Activated naive CD4-positive, alpha-beta T cell treated with anti-CD3 and anti-CD28 coated beads for 36 hours (primary cell): ENCODE results near the gene RPL12. TPM values are rescaled to one million over a fixed set of nuclear protein-coding genes. Genes with fewer than 3 reads are reported as not detected.

Experiments
- CTCF ChIA-PET: fragments of 350-600 bp; sonication (Branson Sonifier 250); formaldehyde crosslinking; loops from one replicate; lab custom pipeline; 2021; ENCODE audit warnings: antibody characterized with exemption; lab: Charles Lee
- DNase-seq: peaks from one replicate; pipeline ENCODE4 v3.0.0-alpha.2; 2020
- H3K27ac Mint-ChIP-seq: one replicate; pipeline ENCODE4 v1.8.0; 2021; ENCODE audit warnings: mild to moderate bottlenecking, mixed read lengths
- H3K27me3 Mint-ChIP-seq: one replicate; pipeline ENCODE4 v1.8.0; 2021; ENCODE audit warnings: low read depth, mixed read lengths
- H3K36me3 Mint-ChIP-seq: one replicate; pipeline ENCODE4 v1.8.0; 2021; ENCODE audit warnings: low read depth, mixed read lengths
- H3K4me1 Mint-ChIP-seq: one replicate; pipeline ENCODE4 v1.8.0; 2021; ENCODE audit warnings: low read depth, mixed read lengths
- H3K4me3 Mint-ChIP-seq: one replicate; pipeline ENCODE4 v1.8.0; 2021; ENCODE audit warnings: mild to moderate bottlenecking, moderate library complexity, mixed read lengths
- H3K9me3 Mint-ChIP-seq: one replicate; pipeline ENCODE4 v1.8.0; 2021; ENCODE audit warnings: mixed read lengths
- intact Hi-C: fragments of 100-400 bp; cut with micrococcal nuclease; formaldehyde crosslinking; loops from one replicate; pipeline ENCODE4 v1.15.1; 2023
- total RNA-seq, 2 experiments: library from RNA; stranded (reverse); gene quantifications; one replicate each; pipeline ENCODE4 v1.2.3, GENCODE V29; 2021

RPL12 gene
- total RNA-seq, result 1,000 to 10,000 TPM; 3,038 to 3,119 TPM

- H3K9me3 Mint-ChIP-seq, result peaks cover 2% of the 10 kb centered on the region
- H3K4me3 Mint-ChIP-seq, result peak within 1 kb of the TSS; percentile 89
- peak; percentile 97 for DNase-seq
- intact Hi-C loops, result loop anchor here (1.0 to 10.0 kb wide), 6 partner anchors 27 to 678 kb away; partner anchors contain the start of gene ZNF79
- CTCF ChIA-PET, result interaction anchor here (0.8 to 1.6 kb wide), 3 partner anchors 27 to 54 kb away, joined by 3 to 5 read pairs (median 5); partner anchors contain the start of genes SLC2A8 and ZNF79
- H3K27ac Mint-ChIP-seq, result peak within 1 kb of the TSS; percentile 95
- H3K36me3 Mint-ChIP-seq, result peaks cover 52% of the 10 kb centered on the region
- H3K4me1 Mint-ChIP-seq, result peaks cover 42% of the 10 kb centered on the region
- no peaks in the 10 kb centered on the region for H3K27me3 Mint-ChIP-seq
These were observed at the start of gene RPL12, which contains the start of gene LRSAM1 for GRCh38 chr9:127450830-127451607. Gene RPL12 (minus strand): TSS chr9:127451406. CDS start chr9:127451317, 89 bp downstream. Gene LRSAM1 (plus strand): TSS chr9:127451510. CDS start chr9:127454528, 3,018 bp downstream.

DNA sequence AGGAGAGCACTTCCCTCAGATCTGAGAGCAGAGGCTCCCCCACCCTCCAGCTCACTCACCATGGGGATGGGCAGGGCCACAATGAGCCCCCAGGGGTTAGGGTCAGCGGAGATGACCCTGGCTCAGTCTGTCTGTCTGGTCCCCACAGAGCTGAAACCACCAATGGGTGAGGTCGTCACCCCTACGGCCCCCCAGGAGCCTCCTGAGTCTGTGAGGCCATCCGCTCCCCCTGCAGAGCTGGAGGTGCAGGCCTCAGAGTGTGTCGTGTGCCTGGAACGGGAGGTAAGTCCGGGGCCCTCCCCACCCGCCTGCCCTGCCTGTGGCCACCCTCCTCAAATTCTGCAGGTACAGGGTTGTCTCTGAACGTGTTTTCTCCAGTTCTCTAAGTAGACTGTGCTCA is 49.7 kb upstream of the RPL12 start:
- Mint-ChIP-seq H3K4me1 (no peaks in the 10 kb centered on the region), H3K27ac (no peak overlapping the region), H3K36me3 (no peaks in the 10 kb centered on the region), H3K4me3 (no peak overlapping the region), H3K9me3 (no peaks in the 10 kb centered on the region), H3K27me3 (no peaks in the 10 kb centered on the region)
- CTCF ChIA-PET, result interaction anchor here (1.3 to 1.5 kb wide), 2 partner anchors 84 to 234 kb away, joined by 3 to 5 read pairs; partner anchors contain the start of gene TOR2A
- no peak for DNase-seq
- intact Hi-C loops, result loop anchor here (5.0 kb wide), 2 partner anchors 366 to 421 kb away; no protein-coding TSS in a partner anchor

DNA sequence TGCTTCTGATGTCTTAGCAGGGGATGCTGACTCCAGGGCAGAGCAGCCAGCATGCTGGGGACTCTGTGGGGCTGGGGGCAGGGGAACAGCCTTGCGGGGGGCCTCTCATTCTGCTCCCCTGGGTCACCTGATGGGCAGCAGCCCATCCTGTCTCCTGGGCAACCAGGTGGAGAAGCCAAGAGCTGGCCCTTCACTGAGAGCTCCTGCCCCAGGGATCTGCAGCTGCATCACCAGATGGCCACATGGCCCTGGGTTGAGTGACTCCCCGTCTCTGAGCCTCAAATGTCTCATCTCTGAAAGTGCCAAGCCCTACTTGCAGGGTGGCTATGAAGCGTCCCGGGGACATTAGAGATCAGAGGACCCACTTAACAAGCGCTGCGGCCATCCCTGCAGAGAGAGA is 49.2 kb upstream of the RPL12 start:
- Mint-ChIP-seq H3K9me3 (no peaks in the 10 kb centered on the region), H3K27ac (no peak overlapping the region), H3K4me1 (no peaks in the 10 kb centered on the region), H3K27me3 (no peaks in the 10 kb centered on the region), H3K36me3 (no peaks in the 10 kb centered on the region), H3K4me3 (no peak overlapping the region)
- intact Hi-C loops, result loop anchor here (5.0 kb wide), 2 partner anchors 367 to 422 kb away; no protein-coding TSS in a partner anchor
- CTCF ChIA-PET, result interaction anchor here (1.3 to 1.5 kb wide), 2 partner anchors 85 to 235 kb away, joined by 3 to 5 read pairs; partner anchors contain the start of gene TOR2A
- DNase-seq, result no peak

GRCh38 chr9:127498298-127498697 is 47.1 kb upstream of the RPL12 start:
- CTCF ChIA-PET, result interaction anchor here (0.6 to 1.3 kb wide), 2 partner anchors 237 to 261 kb away, joined by 3 read pairs; partner anchors contain the start of gene TOR2A
- Mint-ChIP-seq H3K4me3 (no peak overlapping the region), H3K4me1 (no peaks in the 10 kb centered on the region), H3K27me3 (no peaks in the 10 kb centered on the region), H3K9me3 (no peaks in the 10 kb centered on the region), H3K36me3 (no peaks in the 10 kb centered on the region), H3K27ac (no peak overlapping the region)
- intact Hi-C loops, result no loop called here
- DNase-seq, result no peak

DNA sequence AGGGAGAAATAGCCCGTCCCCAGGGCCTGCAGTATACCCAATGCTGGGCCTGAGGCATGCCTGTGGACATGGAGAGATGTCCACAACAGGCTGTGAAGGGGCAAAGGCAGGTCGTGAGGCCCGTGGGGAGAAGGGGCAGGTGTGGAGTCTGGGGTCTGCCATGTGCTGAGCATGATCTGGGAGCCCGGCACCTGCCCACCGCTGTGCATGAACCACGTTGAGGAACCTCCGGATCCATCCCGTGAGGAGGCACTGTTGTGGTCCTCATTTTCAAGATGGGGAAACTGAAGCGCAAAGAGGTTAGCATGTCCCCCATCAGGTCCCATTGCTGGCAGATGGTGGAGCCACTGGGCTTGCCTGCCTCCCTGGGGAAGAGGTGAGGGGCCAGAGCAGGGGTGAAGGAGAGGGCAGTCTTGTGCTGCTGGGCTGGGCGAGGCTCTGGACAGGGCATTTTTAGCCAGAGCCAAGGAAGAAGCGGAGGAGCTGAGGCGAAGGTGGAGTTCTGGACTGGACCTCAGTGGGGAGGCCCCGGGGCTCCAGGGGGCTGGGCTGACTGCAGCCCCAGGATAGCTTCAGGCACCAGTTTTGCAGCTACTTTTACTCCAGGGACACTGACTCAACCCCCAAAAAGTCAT is 46.6 kb upstream of the RPL12 start:
- Mint-ChIP-seq H3K4me3 (no peak overlapping the region), H3K4me1 (no peaks in the 10 kb centered on the region), H3K27me3 (no peaks in the 10 kb centered on the region), H3K36me3 (no peaks in the 10 kb centered on the region), H3K27ac (no peak overlapping the region), H3K9me3 (no peaks in the 10 kb centered on the region)
- DNase-seq, result no peak
- intact Hi-C loops, result no loop called here
- CTCF ChIA-PET, result interaction anchor here (1.3 kb wide), 1 partner anchor 237 kb away, joined by 3 read pairs; the partner anchor contains the start of gene TOR2A

- no peaks in the 10 kb centered on the region for H3K4me1 Mint-ChIP-seq
- no peak for DNase-seq
- H3K4me3 Mint-ChIP-seq, result no peak overlapping the region
- CTCF ChIA-PET, result no interaction called here
- intact Hi-C loops, result no loop called here
- H3K9me3 Mint-ChIP-seq, result no peaks in the 10 kb centered on the region
- no peak overlapping the region for H3K27ac Mint-ChIP-seq
- no peaks in the 10 kb centered on the region for H3K36me3 Mint-ChIP-seq
- no peaks in the 10 kb centered on the region for H3K27me3 Mint-ChIP-seq
These were observed 45.8 kb upstream of the RPL12 start for GRCh38 chr9:127496974-127497373.

DNA sequence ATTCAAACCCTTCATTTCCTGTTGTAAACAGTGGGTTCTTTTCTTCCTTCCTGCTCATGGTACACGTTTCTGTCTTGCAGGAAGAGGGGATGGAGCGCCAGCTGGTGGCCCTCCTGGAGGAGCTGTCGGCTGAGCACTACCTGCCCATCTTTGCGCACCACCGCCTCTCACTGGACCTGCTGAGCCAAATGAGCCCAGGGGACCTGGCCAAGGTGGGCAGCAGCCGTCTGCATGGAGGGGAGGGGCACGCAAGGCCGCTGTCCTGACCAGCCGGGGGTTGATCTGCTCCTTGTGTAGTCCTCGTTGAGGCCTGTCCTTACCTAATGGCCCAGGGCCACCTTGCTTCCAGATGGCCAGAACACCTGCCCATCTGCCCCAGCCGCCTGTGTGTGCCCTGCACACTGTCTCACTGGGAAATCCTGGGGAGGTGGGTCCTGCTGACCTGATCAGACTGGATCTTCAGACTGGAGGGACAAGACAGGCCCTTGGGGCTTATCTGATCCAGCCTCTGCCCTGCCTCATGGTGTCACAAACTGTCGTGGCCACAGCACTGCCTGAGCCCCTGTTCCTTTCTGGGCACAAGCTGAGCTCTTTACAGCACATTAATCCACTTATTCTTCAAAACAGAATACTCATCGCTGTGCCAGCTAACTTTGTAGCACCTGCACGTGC is 44.8 kb upstream of the RPL12 start:
- CTCF ChIA-PET, result no interaction called here
- Mint-ChIP-seq H3K4me1 (no peaks in the 10 kb centered on the region), H3K36me3 (no peaks in the 10 kb centered on the region), H3K27ac (no peak overlapping the region), H3K4me3 (no peak overlapping the region), H3K27me3 (no peaks in the 10 kb centered on the region), H3K9me3 (no peaks in the 10 kb centered on the region)
- DNase-seq, result no peak
- intact Hi-C loops, result no loop called here

DNA sequence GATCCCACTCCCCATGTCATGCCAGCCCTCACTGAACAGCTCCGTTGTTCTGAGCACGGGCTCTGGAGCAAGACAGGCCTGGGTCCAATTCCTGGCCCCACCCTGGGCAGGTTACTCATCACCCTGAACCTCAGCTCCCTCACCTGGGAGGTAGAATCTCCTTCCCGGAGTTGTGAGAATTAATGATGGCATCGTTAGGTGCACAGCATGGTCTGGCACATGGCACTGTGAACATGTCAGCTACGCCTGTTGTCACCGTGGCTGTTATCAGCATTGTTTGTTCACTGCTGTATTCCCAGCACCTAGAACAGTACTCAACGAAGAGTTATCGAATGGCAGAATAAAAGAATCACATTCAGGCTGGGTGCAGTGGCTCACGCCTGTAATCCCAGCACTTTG is 43.1 kb upstream of the RPL12 start:
- no peak for DNase-seq
- peaks cover 2% of the 10 kb centered on the region for H3K36me3 Mint-ChIP-seq
- intact Hi-C loops, result no loop called here
- no peaks in the 10 kb centered on the region for H3K27me3 Mint-ChIP-seq
- H3K4me1 Mint-ChIP-seq, result no peaks in the 10 kb centered on the region
- H3K9me3 Mint-ChIP-seq, result no peaks in the 10 kb centered on the region
- H3K27ac Mint-ChIP-seq, result no peak overlapping the region
- CTCF ChIA-PET, result no interaction called here
- H3K4me3 Mint-ChIP-seq, result no peak overlapping the region

DNA sequence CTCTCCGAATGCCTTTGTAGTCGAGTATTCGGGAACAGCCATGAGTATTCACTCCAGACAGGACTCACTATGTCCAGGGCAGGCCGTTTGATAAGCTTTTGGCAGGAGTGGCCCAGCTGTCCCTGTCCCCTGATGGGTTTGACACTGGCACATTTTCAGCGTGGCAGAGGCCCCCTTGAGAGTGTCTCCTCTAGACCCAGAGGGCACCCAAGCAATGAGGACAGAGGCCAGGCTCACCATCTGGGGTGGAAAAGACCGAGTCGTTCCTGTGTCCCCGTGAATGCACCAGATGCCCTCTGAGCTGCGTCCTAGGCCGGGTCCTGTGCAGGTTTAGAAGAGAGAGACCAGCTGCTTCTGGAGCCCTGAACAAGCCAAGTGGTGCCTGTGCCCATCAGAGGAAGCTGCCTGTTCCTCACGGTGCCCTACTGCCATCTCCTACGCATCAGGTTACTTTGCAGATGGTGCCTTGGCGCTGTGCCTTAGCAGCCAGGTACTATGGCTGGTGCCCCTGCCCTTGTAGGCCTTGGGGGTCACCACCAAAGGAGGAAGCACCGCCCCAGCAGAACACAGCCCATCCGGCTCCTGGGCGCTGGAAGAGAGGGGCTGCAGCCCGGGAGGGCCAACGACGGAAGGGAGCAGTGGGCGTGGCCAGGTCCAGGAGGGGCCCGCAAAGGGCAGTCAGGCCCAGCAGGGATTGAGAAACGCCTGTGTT is 42.5 kb upstream of the RPL12 start:
- no peaks in the 10 kb centered on the region for H3K4me1 Mint-ChIP-seq
- intact Hi-C loops, result no loop called here
- CTCF ChIA-PET, result no interaction called here
- no peaks in the 10 kb centered on the region for H3K9me3 Mint-ChIP-seq
- no peak for DNase-seq
- H3K27ac Mint-ChIP-seq, result no peak overlapping the region
- no peaks in the 10 kb centered on the region for H3K27me3 Mint-ChIP-seq
- peaks cover 5% of the 10 kb centered on the region for H3K36me3 Mint-ChIP-seq
- H3K4me3 Mint-ChIP-seq, result no peak overlapping the region

GRCh38 chr9:127492616-127493015 is 41.4 kb upstream of the RPL12 start:
- intact Hi-C loops, result no loop called here
- Mint-ChIP-seq H3K36me3 (peaks cover 5% of the 10 kb centered on the region), H3K4me1 (no peaks in the 10 kb centered on the region), H3K9me3 (no peaks in the 10 kb centered on the region), H3K4me3 (no peak overlapping the region), H3K27me3 (no peaks in the 10 kb centered on the region), H3K27ac (no peak overlapping the region)
- no peak for DNase-seq
- CTCF ChIA-PET, result interaction anchor here (0.6 to 1.0 kb wide), 2 partner anchors 37 to 97 kb away, joined by 3 read pairs; no protein-coding TSS in a partner anchor

GRCh38 chr9:127491516-127491915 is 40.3 kb upstream of the RPL12 start:
- no peaks in the 10 kb centered on the region for H3K4me1 Mint-ChIP-seq
- no peaks in the 10 kb centered on the region for H3K27me3 Mint-ChIP-seq
- CTCF ChIA-PET, result interaction anchor here (1.0 kb wide), 1 partner anchor 34 kb away, joined by 3 read pairs; no protein-coding TSS in a partner anchor
- H3K9me3 Mint-ChIP-seq, result no peaks in the 10 kb centered on the region
- intact Hi-C loops, result no loop called here
- peaks cover 7% of the 10 kb centered on the region for H3K36me3 Mint-ChIP-seq
- no peak overlapping the region for H3K27ac Mint-ChIP-seq
- DNase-seq, result no peak
- no peak overlapping the region for H3K4me3 Mint-ChIP-seq
